Stimulated activated CD4-positive, alpha-beta T cell treated with anti-CD3 and anti-CD28 coated beads, Interleukin-4, amount 100 ng/mL, for 1 hour (primary cell): ENCODE measurements around the gene VDAC1.
"Not testable (repeated sequence)": the region's sequence is repeated elsewhere in the genome, so short reads cannot be mapped to it uniquely, and the experiment has no call there.

Source experiments
- DNase-seq: peaks from one replicate; pipeline ENCODE4 v3.0.0-alpha.2; 2020

VDAC1 gene

DNA sequence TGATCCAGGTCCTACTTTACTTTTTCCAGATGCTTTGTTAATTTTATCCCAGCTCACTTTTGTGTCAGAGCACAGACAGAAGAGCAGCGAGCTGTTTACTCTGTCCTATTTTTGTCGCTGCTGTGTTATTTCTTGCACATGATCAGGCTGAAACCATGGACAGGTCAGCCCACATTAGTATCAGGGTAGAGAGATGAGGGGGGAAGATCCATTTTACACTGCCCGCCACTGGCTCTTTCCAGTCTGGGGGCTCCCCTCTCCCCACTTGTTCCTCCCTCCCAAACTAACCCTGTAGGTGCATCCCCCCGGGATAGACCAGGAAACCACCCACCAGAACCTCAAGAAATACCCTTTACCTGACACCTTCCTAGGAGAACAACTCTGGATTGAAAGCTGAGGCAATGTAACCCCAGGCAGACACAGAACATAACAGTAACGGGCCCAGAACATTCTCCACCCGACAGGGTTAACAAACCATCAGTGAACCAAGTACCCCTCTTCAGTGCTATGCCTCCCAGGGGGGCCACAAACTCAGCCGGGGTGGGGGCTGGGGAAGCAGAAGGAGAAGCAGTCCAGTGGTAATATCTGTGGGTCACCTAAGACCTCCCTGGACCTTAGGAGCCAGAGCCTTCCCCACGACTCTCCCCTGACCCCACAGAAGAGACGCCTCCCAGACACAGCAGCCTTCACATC is 10.3 kb downstream of the VDAC1 start:
- DNase-seq, result no peak

- DNase-seq, result no peak
These were observed 11.4 kb downstream of the VDAC1 start for GRCh38 chr5:133993185-133993936.

- DNase-seq, result no peak
These were observed 12.2 kb downstream of the VDAC1 start for GRCh38 chr5:133992429-133993155.

GRCh38 chr5:133991171-133991910 is 13.4 kb downstream of the VDAC1 start:
- DNase-seq, result no peak

DNA sequence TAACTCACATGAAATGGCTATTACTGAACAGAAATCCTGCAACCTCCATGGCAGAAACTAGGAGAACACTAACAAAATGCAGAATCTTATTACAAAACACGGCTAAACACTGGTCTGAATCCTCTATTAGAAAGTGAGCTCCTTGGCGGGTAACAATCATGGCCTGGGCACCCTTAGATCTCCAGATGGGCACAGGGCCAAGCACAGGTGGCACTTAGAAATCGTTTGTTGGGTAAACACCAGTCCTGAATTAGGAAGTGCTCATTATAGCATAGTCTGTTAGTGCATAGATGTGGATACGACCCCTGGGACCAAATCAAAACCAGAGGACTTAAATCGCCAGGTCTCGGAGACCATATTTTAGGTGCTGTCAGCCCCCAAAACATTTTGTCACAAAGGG is 14.4 kb downstream of the VDAC1 start:
- DNase-seq, result no peak

DNA sequence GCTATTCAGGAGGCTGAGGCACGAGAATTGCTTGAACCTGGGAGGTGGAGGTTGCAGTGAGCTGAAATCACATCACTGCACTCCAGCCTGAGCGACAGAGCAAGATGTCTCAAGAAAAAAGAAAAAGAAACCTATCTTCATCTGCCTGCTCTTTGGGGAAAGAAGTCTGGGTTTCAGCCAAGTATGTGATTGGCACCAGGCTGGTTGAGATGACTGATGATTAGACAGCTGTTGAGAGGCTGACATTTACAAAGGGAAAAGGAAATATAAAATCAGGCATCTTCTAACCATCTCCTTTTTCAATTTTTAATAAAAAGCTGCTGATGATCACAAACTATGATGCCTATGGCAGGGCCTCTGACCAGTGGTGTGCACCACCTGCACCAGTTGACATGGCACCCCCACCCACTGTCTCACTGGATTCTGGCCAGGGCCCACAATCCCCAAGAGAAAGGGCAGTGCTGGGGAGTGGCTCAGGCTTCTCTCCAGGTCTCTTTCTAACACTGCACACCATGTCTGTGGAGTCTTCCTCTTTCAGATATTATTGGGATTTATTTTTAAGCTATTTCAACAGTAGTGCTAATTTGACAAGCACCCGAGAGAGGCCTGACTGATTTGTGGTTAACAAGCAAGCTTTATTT is 19.1 kb downstream of the VDAC1 start:
- DNase-seq, result no peak

DNA sequence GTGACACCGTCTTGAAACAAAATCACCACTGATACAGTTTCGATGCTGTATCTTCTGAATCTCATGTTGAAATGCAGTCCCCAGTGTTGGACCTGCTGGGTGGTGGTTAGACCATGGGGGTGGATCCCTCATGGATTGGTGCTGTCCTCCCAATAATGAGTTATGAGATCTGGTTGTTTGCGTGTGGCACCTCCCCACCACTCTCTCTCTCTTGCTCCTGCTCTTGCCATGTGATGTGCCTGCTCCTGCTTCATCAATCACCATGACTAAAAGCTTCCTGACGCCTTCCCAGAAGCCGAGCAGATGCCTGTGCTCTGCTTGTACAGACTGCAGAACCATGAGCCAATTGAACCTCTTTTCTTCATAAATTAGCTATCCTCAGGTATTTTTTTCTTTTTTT is 21.1 kb downstream of the VDAC1 start:
- DNase-seq, result no peak

DNA sequence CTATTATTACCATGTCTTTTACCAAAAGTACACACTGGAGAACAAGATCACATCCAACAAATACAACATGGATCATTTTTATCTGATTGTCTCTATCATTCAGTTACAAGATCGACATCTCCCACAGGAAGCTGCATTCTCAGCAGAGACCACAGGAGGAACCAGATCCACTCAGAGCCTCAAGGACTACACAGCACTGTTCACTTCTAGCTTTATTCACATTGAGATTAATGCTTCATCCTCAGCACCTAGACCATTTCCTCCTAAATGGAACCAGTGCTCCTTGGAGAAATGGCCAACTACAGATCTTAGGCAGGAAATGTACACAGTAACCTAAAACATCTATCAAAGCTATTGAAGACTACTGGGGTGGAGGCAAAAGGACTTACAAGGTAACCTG is 23.1 kb downstream of the VDAC1 start:
- no peak for DNase-seq

DNA sequence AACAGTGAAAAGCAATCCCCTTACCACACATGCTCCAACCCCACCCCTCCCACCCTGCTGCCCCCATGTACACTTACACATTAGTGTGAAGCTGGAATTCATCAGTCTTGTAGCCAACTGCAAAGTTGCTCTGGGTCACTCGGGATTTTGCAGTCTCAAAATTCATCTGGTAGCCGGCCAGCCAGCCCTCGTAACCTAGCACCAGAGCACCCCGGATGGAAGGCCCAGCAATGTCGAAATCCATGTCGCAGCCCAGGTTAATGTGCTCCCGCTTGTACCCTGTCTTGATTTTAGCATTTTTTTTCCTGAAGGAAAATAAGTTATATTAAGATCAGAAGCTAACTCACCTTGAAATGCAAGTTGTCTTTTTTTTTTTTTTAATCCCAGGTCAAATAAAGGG is 24.1 kb downstream of the VDAC1 start:
- DNase-seq, result no peak

GRCh38 chr5:133978943-133979342 is 25.8 kb downstream of the VDAC1 start:
- no peak for DNase-seq

- DNase-seq, result no peak
These were observed 26.9 kb downstream of the VDAC1 start for GRCh38 chr5:133977858-133978257.

DNA sequence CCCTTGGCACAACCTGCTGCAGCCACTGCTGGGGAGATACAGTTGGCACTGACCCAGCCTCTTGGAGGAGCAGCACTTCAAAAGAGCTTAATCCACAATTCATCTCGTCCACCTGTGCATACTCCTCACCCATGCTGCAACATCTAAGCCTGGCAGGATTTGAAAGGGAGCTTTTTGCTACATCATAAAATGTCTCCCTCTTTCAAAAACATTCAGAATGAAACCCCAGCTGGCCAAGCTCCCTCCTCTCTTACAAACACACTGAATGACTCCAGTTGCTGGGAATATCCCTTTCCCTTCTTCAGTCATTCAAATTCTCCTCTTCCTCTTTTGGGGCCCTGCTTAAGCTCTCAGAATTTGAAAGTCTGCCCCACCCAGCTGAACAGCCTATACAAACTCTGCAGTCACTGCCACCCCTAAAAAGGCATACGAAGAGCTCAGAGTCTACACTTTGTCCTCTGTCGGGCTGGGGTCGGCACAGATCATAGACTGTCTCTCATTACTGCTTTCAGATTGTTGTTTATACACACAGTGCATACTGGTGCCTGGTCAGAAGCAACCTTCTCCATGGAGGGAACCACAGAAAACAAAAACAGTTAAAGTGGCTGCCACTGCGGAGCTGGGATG is 27.5 kb downstream of the VDAC1 start:
- no peak for DNase-seq

GRCh38 chr5:133975546-133975945 is 29.2 kb downstream of the VDAC1 start:
- DNase-seq, result not testable (repeated sequence)

DNA sequence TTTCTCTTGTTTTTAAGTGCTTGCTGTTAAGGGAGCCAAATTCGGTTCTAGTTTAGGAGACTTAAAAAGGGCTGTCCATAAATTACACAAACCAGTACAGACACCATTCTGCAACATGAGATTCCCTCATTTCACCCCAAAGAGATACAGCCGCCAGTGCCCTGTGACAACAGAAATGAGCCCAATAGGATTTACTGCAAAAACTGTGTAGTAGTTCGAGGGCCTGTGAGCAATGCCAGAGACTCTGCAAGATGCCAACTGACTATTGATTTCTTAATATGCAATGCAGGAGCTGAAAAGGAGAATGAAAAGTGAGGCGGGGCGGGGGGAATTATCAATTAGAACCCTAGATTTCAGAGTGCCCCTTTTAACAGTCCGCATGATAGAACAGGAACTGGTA is 30.6 kb downstream of the VDAC1 start:
- DNase-seq, result no peak

- no peak for DNase-seq
These were observed 34.4 kb downstream of the VDAC1 start for GRCh38 chr5:133970325-133970909.

DNA sequence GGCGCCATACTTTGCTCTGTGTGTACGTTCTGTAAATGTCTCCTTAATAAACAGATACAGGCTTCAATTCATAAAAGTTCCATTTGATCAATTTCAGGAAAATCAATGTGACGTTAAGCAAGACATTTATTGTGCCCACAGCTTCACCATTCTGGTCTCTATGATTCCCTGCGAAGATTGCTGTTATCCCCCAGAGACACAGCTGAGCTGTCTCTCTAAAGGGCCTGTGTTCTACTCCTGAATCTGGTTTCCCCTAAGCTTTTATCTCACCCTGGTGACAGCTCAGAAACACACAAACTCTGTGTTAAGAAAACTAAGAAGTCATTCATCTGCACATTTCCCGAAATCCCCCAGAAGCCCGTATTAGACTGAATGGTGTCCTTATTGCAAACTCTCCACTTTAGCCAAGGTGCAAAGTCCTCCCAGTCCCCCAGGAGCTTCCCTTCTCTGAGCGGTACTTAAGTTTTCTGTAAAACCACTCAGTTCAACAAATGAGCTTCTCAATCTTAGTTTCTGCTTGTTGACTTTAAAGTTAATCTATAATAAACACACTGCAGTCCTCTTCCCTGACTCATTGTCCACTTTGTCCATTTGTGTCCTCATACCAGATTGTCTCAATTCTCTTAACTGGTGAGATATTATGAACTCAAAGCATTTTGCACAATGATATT is 35.0 kb downstream of the VDAC1 start:
- no peak for DNase-seq

- peak; percentile 89 for DNase-seq
These were observed 36.4 kb downstream of the VDAC1 start, which contains the start of gene C5orf15 for GRCh38 chr5:133968204-133968980. C5orf15 (minus strand) TSS chr5:133968625; CDS start chr5:133968584, 41 bp downstream.

- DNase-seq, result no peak
These were observed 37.0 kb downstream of the VDAC1 start for GRCh38 chr5:133967698-133968203.

DNA sequence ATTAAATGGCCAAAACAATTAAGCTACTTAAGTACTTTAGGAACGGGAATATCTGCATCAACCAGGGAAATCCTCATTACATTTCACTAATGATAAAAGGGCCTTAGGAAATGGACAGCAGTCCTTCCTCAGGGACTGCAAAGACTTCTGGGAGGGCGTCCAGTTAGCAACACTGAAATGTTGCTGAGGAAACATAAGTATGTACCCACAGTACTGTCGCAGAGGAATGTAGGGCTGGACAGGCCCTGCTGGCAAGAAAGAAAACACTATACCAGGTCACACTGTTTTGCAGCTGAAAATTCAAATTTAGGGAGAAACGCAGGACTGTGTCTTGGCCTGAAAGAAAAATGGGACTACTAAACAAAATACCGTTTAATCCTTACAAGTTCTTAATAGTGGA is 37.7 kb downstream of the VDAC1 start:
- DNase-seq, result no peak

DNA sequence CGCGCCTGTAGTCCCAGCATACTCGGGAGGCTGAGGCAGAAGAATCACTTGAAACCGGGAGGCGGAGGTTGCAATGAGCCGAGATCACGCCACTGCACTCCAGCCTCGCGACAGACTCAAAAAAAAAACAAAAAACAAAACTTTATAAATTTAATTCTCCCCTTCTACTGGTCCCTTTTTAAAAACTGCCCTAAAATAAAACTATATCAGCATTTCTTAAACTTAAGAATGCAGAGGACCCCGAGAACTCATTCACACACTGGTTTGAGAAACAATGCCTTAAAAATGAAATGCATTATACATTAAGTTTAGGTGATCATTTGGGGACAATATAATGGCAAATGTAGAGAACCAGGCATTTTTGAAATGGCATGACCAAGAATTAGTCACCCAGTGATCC is 38.7 kb downstream of the VDAC1 start:
- no peak for DNase-seq
